Activated CD8-positive, alpha-beta memory T cell treated with anti-CD3 and anti-CD28 coated beads, Interleukin-2, amount 50 U/mL, for 48 hours (primary cell): ENCODE data around the gene ACAD10.

Experiments
- DNase-seq: peaks from one replicate; pipeline ENCODE4 v3.0.0-alpha.2; 2020

The ACAD10 gene

GRCh38 chr12:111780166-111780565 is 94.3 kb downstream of the ACAD10 start:
- no peak for DNase-seq

GRCh38 chr12:111780615-111781014 is 94.8 kb downstream of the ACAD10 start:
- DNase-seq: no peak

- no peak for DNase-seq
These were observed 95.3 kb downstream of the ACAD10 start for GRCh38 chr12:111781085-111781658.

- DNase-seq: no peak
These were observed 97.2 kb downstream of the ACAD10 start for GRCh38 chr12:111783046-111783445.

GRCh38 chr12:111784953-111785352 is 99.1 kb downstream of the ACAD10 start:
- DNase-seq: no peak

GRCh38 chr12:111785651-111786050 is 99.8 kb downstream of the ACAD10 start:
- no peak for DNase-seq

- no peak for DNase-seq
These were observed 102.4 kb downstream of the ACAD10 start for GRCh38 chr12:111788178-111788654.

GRCh38 chr12:111789779-111790178 is 103.9 kb downstream of the ACAD10 start:
- no peak for DNase-seq

GRCh38 chr12:111791507-111791906 is 105.7 kb downstream of the ACAD10 start:
- no peak for DNase-seq

- DNase-seq: no peak
These were observed 106.5 kb downstream of the ACAD10 start for GRCh38 chr12:111792155-111792855.

GRCh38 chr12:111792856-111793235 is 107.0 kb downstream of the ACAD10 start:
- DNase-seq: no peak

- DNase-seq: no peak
These were observed 112.3 kb downstream of the ACAD10 start for GRCh38 chr12:111798182-111798581.

- no peak for DNase-seq
These were observed 113.9 kb downstream of the ACAD10 start for GRCh38 chr12:111799758-111800157.

GRCh38 chr12:111803038-111803626 is 117.3 kb downstream of the ACAD10 start:
- DNase-seq: no peak

GRCh38 chr12:111803851-111804250 is 118.0 kb downstream of the ACAD10 start:
- DNase-seq: no peak

GRCh38 chr12:111806304-111806703 is 120.5 kb downstream of the ACAD10 start:
- DNase-seq: no peak
